ENCODE data around the gene GPR173.

DNA sequence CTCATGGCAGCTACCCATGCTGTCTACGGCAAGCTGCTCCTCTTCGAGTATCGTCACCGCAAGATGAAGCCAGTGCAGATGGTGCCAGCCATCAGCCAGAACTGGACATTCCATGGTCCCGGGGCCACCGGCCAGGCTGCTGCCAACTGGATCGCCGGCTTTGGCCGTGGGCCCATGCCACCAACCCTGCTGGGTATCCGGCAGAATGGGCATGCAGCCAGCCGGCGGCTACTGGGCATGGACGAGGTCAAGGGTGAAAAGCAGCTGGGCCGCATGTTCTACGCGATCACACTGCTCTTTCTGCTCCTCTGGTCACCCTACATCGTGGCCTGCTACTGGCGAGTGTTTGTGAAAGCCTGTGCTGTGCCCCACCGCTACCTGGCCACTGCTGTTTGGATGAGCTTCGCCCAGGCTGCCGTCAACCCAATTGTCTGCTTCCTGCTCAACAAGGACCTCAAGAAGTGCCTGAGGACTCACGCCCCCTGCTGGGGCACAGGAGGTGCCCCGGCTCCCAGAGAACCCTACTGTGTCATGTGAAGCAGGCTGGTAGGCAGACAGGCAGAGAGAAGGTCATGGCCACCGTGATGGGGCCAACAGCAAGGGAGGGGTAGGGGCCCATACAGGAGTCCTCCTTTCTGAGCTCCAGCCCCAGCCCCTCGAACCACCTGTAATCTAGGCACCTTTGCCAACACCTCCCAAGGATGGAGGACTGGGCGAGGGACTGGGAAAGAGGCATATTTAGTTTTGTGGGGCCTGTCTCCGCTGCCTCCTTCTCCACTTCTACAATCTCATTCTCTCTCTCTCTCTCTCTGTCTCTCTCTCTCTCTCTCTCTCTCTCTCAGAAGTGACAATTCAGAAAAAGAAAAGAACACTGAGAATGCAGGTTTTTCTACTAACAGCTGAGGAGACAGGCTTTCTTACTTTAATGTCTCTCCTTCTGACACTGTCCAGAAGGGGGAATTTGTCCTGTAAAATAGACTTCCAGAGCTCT lies 28.9 kb downstream of the GPR173 start:
- TF ChIP-seq, protein P1, sequence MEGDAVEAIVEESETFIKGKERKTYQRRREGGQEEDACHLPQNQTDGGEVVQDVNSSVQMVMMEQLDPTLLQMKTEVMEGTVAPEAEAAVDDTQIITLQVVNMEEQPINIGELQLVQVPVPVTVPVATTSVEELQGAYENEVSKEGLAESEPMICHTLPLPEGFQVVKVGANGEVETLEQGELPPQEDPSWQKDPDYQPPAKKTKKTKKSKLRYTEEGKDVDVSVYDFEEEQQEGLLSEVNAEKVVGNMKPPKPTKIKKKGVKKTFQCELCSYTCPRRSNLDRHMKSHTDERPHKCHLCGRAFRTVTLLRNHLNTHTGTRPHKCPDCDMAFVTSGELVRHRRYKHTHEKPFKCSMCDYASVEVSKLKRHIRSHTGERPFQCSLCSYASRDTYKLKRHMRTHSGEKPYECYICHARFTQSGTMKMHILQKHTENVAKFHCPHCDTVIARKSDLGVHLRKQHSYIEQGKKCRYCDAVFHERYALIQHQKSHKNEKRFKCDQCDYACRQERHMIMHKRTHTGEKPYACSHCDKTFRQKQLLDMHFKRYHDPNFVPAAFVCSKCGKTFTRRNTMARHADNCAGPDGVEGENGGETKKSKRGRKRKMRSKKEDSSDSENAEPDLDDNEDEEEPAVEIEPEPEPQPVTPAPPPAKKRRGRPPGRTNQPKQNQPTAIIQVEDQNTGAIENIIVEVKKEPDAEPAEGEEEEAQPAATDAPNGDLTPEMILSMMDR (IDR thresholded peaks at IDR 0.05): no peak
- no peak for TF ChIP-seq POLR2A (IDR thresholded peaks at IDR 0.05)
